Muscle of arm (tissue), 14 donors: Measurements from ENCODE around the gene STK17A. TPM values are rescaled to one million over a fixed set of nuclear protein-coding genes. Genes with fewer than 3 reads are reported as not detected.

Experiments
- DNase-seq: peaks from one replicate; pipeline ENCODE4 v3.0.0-alpha.2; 2013
- long read RNA-seq, 11 donors: transcript quantifications; one replicate each; lab custom pipeline, GENCODE V29; 2026
- polyA plus RNA-seq, 12 donors: library from polyadenylated mRNA; unstranded; fragments of 120-200 nt; gene quantifications; one replicate each; pipeline ENCODE4 v1.2.1, GENCODE V29; 2013; ENCODE audit not compliant: insufficient read length in 12 of 12

The STK17A gene
- 10 to 100 TPM in 11 of 12 donors, not detected in 1; 17.3 to 32.9 (median 25.5) TPM for polyA plus RNA-seq
- long read RNA-seq, donor 1, partial matches to known transcripts, result 6 of 8 reads
- long read RNA-seq, donor 1, other reads (novel, unspliced or antisense), result 0 of 8 reads
- long read RNA-seq, donor 2, transcript STK17A-201 (7 exons, 3,368 nt), result major isoform, 6 of 52 reads
- long read RNA-seq, donor 2, partial matches to known transcripts, result 46 of 52 reads
- long read RNA-seq, donor 2, other reads (novel, unspliced or antisense), result 0 of 52 reads
- long read RNA-seq, donor 3, partial matches to known transcripts, result 5 of 6 reads
- long read RNA-seq, donor 3, other reads (novel, unspliced or antisense), result 0 of 6 reads
- long read RNA-seq, donor 4, partial matches to known transcripts, result 10 of 13 reads
- long read RNA-seq, donor 4, other reads (novel, unspliced or antisense), result 0 of 13 reads
- long read RNA-seq, donor 5, transcript STK17A-201 (7 exons, 3,368 nt), result major isoform, 13 of 109 reads
- long read RNA-seq, donor 5, partial matches to known transcripts, result 96 of 109 reads
- long read RNA-seq, donor 5, other reads (novel, unspliced or antisense), result 0 of 109 reads
- long read RNA-seq, donor 6, partial matches to known transcripts, result 17 of 28 reads
- long read RNA-seq, donor 6, other reads (novel, unspliced or antisense), result 7 of 28 reads
- long read RNA-seq, donor 7, transcript STK17A-201 (7 exons, 3,368 nt), result major isoform, 5 of 24 reads
- long read RNA-seq, donor 7, partial matches to known transcripts, result 13 of 24 reads
- long read RNA-seq, donor 7, other reads (novel, unspliced or antisense), result 6 of 24 reads
- long read RNA-seq, donor 8, transcript STK17A-201 (7 exons, 3,368 nt), result major isoform, 17 of 32 reads
- long read RNA-seq, donor 8, partial matches to known transcripts, result 14 of 32 reads
- long read RNA-seq, donor 8, other reads (novel, unspliced or antisense), result 0 of 32 reads
- long read RNA-seq, donor 9, partial matches to known transcripts, result 37 of 42 reads
- long read RNA-seq, donor 9, other reads (novel, unspliced or antisense), result 0 of 42 reads
- long read RNA-seq, donor 10, partial matches to known transcripts, result 0 of 5 reads
- long read RNA-seq, donor 10, other reads (novel, unspliced or antisense), result 0 of 5 reads
- long read RNA-seq, donor 11, partial matches to known transcripts, result 0 of 1 reads
- long read RNA-seq, donor 11, other reads (novel, unspliced or antisense), result 0 of 1 reads

DNA sequence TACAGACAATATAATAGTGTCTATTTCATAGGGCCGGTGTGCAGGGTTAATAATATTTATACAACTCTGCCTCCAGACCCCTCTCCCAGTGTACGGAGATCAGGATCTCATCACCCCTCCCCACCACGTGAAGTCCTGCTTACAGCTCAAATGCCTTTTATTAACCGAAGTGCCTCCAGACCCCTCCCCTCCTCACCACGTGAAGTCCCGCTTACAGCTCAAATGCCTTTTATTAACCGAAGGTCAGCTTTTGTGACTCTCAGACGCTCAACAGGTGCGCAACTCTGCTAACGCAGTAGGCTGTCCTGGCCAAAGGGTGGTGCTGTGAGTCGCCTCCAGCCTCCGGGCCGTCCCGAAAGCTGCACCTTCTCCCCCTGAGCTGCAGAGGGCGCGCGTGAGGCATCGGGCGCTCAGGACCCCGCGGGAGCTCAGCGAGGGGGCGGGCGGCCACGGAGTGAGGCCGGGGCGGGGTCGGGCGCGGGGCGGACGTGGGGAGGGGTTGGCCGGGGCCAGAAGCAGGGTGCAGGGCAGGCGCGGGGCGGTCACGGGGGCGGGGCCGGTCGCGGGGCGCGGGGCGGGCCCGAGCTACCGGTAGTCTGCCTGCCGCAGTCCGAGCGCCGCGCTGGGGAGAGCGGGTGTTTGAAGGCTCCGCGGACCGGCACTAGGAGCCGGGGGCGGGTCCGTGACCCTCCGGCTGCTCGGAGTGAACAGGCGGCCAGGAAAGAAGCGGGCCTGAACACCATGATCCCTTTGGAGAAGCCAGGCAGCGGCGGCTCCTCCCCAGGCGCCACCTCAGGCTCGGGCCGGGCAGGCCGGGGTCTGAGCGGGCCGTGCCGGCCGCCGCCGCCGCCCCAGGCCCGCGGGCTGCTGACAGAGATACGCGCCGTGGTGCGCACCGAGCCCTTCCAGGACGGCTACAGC, at the start of gene STK17A:
Gene STK17A (plus strand): TSS at position 606 of the 921 bp plus-strand sequence. CDS start 136 bp downstream, at position 742.
- peak; percentile 93 for DNase-seq

- DNase-seq, result peak; percentile 19
Observed at GRCh38 chr7:43533801-43534479, 49.0 kb upstream of the STK17A start.

GRCh38 chr7:43535031-43535451, 47.9 kb upstream of the STK17A start:
- DNase-seq, result no peak

- no peak for DNase-seq
Observed at GRCh38 chr7:43535810-43536585, 46.9 kb upstream of the STK17A start.

- no peak for DNase-seq
Observed at GRCh38 chr7:43536773-43537172, 46.1 kb upstream of the STK17A start.

DNA sequence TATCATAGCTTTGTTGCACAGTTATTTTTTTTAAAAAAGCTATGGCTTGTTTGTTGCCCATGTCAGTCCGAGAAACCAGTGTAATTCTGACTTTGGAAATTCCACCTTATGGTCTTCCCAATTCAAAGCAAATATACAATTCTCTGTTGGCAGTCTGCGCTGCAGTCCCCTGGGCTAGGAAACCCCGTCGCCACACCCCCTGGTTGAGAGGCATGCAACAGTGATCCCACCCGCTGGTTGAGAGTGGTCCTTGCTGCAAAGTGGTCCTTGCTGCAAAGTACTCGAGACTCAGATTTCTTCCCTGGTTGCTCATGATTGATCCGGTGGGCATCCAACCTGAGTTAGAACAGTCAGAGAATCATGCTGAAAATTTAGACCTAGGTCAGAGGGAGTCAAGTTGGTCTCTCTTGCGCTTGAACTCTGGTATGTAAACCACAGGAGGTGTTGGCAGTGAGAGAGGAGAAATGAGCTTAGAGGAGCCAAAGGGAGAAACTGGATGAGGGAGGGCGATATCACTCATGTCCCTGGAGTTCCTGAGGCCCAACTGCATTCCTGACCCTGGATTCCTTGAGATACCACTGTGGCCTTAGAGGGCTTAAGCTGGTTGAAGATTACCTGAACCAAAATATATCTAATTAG, 45.0 kb upstream of the STK17A start:
- no peak for DNase-seq

- no peak for DNase-seq
Observed at GRCh38 chr7:43538404-43538771, 44.5 kb upstream of the STK17A start.

- no peak for DNase-seq
Observed at GRCh38 chr7:43540471-43540870, 42.4 kb upstream of the STK17A start.

GRCh38 chr7:43542716-43543115, 40.2 kb upstream of the STK17A start:
- no peak for DNase-seq

DNA sequence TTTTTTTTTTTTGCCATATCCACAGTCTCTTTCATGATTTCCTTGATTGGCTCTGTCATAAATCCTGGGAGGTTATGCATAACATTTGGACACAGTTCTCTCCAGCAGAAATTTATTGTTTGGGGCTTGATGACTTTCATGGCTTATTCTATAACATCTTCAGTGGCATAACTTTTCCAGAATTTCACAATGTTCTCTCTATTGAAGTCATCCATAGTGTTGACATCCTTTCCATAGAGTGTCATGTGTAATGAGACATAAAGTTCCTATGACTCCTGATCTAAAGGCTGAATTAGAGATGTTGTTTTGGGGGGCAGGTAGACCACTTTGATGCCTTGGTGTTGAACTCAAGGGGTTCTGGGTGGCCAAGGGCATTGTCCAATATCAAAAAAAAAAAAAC, 36.7 kb upstream of the STK17A start:
- DNase-seq, result no peak

DNA sequence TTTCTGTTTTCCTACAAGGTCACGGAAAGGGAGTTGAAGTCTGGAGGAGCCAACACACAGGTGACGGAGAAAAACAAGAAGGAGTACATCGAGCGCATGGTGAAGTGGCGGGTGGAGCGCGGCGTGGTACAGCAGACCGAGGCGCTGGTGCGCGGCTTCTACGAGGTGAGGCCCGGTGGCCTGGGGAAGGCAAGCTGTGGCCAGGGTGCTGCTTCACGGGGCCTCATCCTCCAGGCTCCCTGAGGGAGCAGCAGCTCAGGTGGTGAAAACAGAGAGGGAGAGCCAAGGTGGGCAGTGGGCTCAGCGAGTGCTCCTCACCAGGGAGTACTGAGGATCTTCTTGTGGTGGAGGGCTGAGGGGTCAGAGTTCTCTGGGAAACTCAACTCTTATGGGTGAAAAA, 32.5 kb upstream of the STK17A start:
- DNase-seq, result no peak

GRCh38 chr7:43552122-43552521, 30.8 kb upstream of the STK17A start:
- DNase-seq, result no peak

GRCh38 chr7:43553999-43554398, 28.9 kb upstream of the STK17A start:
- no peak for DNase-seq

DNA sequence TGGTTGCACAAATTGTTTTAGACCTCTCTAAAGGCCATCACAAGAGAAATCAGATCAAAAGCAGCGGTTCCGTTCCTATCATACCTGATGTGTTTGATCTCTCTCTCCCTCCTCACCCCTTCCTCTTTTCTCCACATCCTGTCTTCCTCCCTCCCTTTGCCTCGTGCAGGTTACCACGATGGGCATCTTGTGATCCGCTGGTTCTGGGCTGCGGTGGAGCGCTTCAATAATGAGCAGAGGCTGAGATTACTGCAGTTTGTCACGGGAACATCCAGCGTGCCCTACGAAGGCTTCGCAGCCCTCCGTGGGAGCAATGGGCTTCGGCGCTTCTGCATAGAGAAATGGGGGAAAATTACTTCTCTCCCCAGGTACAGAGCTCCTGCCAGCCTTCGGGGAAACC, 28.5 kb upstream of the STK17A start:
- no peak for DNase-seq

GRCh38 chr7:43557831-43558495, 24.9 kb upstream of the STK17A start:
- no peak for DNase-seq

DNA sequence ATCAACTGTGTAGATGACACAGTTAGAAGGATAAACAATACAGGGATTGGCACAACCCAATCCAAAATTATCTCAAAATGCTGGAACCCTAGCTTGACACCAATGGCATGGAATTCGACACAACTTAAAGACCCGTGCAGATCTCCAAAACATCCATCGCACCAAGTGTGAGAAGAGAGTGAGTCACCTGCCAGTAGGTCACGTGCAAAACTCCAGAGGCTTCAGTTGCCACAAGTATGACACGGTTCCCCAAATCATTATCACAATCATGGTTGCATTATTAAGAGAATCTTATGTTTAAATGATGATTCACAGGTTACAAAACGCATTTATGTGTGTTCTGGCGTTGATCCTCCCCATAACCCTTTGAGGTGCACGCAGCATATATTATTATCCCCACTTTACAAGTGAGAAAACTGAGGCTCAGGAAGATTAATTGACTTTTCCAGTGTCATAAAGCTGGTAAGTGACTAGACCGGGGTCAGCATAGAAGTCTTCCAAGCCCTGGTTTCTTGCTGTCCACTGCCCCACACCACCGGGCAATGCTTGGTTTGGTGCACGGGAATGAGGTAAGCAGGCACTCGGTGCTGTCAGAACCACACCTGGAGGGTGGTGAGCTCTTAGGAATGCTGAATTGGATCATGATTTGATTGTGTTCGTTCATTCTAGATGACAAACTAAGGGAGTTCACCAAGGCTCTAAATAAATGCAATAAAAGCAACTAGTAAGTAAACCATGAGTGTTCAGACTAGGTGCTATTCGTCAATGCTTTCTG, 23.6 kb upstream of the STK17A start:
- no peak for DNase-seq

DNA sequence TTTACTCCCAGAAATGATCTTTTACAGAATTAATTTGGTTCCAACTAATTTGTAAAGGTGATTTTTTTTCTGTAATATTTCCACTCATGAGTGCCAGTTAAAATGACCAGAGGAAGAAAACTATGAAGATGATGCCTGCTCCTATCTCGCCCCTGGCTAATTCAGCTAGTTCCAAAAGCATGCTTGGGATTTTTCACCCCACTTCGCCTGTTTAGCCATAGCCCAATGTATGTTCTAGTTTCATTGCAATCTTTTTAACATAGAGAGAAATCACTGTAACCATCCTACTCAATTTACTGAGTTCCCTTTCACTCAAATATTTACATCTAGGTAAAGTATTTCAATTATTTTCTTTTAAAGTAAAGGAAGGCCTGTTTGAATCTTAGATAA, 23.0 kb upstream of the STK17A start:
- no peak for DNase-seq
